PC-3 (cell line): ENCODE measurements around the gene OR1F1.

Source experiments
- EZH2 ChIP-seq: fragments of 300-600 bp; sonication (generic); IDR thresholded peaks from one replicate; pipeline ENCODE4 v1.6.1; 2017; ENCODE audit warnings: antibody characterized with exemption, mild to moderate bottlenecking, low read length; ENCODE audit not compliant: unreplicated experiment
- EZH2phosphoT487 ChIP-seq: fragments of 300-600 bp; sonication (generic); IDR thresholded peaks from 2 replicates; pipeline ENCODE4 v1.6.1; 2018; ENCODE audit warnings: mild to moderate bottlenecking, antibody characterized with exemption, low read length, borderline replicate concordance
- TF ChIP-seq, protein P1 (sequence below): fragments of 300-600 bp; sonication (generic); conservative IDR thresholded peaks from 2 replicates; pipeline ENCODE4 v1.5.1; 2017; ENCODE audit warnings: antibody characterized with exemption, low read depth, mild to moderate bottlenecking, low read length

DNA sequence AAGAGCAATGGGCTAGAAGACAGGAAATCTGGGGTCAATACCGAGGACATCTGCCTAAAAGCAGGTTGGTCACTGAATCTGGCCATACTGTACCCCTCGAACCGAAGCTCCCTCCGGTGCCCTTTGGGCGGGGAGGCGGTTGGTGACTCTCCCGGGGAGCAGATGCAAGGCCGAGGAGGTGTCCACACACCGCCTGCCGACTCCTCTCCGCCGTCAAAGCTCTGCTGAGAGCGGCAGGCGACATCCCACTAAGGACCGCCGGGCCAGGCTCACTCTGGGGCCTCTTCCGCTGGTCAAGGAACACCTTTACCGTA is 46.5 kb downstream of the OR1F1 start:
- TF ChIP-seq, protein P1, sequence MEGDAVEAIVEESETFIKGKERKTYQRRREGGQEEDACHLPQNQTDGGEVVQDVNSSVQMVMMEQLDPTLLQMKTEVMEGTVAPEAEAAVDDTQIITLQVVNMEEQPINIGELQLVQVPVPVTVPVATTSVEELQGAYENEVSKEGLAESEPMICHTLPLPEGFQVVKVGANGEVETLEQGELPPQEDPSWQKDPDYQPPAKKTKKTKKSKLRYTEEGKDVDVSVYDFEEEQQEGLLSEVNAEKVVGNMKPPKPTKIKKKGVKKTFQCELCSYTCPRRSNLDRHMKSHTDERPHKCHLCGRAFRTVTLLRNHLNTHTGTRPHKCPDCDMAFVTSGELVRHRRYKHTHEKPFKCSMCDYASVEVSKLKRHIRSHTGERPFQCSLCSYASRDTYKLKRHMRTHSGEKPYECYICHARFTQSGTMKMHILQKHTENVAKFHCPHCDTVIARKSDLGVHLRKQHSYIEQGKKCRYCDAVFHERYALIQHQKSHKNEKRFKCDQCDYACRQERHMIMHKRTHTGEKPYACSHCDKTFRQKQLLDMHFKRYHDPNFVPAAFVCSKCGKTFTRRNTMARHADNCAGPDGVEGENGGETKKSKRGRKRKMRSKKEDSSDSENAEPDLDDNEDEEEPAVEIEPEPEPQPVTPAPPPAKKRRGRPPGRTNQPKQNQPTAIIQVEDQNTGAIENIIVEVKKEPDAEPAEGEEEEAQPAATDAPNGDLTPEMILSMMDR: no peak
- TF ChIP-seq EZH2phosphoT487 (no peak), EZH2 (no peak)
